Activated naive CD4-positive, alpha-beta T cell treated with anti-CD3 and anti-CD28 coated beads, Interleukin-2, amount 50 U/mL, for 72 hours (primary cell): ENCODE data around the gene CEMIP. TPM values are rescaled to one million over a fixed set of nuclear protein-coding genes. Genes with fewer than 3 reads are reported as not detected.
A peak's percentile ranks its signal among the peaks of the same experiment; 100 is the strongest.

Experiments
- ATAC-seq, 2 donors: fragments of 150-1000 bp; cut with Tn5 transposase; 2 replicates each; pipeline ENCODE4 v1.10.0; 2021; ENCODE audit warnings: mild to moderate bottlenecking in 2 of 2, moderate library complexity in 2 of 2
- DNase-seq, 2 donors: peaks; one replicate each; pipeline ENCODE4 v3.0.0; 2021 to 2022; ENCODE audit warnings: low spot score in 2 of 2
- H3K27ac Mint-ChIP-seq, 2 donors: one replicate each; pipeline ENCODE4 v1.8.0; 2022; ENCODE audit warnings: mild to moderate bottlenecking in 2 of 2, mixed read lengths in 2 of 2
- H3K36me3 Mint-ChIP-seq, 2 donors: one replicate each; pipeline ENCODE4 v1.8.0; 2022; ENCODE audit warnings: mixed read lengths in 2 of 2
- H3K9me3 Mint-ChIP-seq, 2 donors: one replicate each; pipeline ENCODE4 v1.8.0; 2022; ENCODE audit warnings: mixed read lengths in 2 of 2
- total RNA-seq, 2 donors: library from RNA; stranded (reverse); gene quantifications; one replicate each; pipeline ENCODE4 v1.2.3, GENCODE V29; 2022

The CEMIP gene
- total RNA-seq, 2 donors from 2014 or later: not detected

- ATAC-seq: no peak
- peaks cover 0 to 10% of the 10 kb centered on the region in 2 donors for H3K36me3 Mint-ChIP-seq
- no peaks in the 10 kb centered on the region for H3K9me3 Mint-ChIP-seq
- no peak for DNase-seq
- H3K27ac Mint-ChIP-seq: peak overlapping the region; percentile 65 to 72
Observed at GRCh38 chr15:80911821-80912220, 132.7 kb downstream of the CEMIP start.

GRCh38 chr15:80912673-80913072 lies 133.5 kb downstream of the CEMIP start:
- ATAC-seq (no peak), DNase-seq (no peak)
- Mint-ChIP-seq H3K27ac (no peak overlapping the region), H3K36me3 (peaks cover 0 to 10% of the 10 kb centered on the region in 2 donors), H3K9me3 (no peaks in the 10 kb centered on the region)

GRCh38 chr15:80913541-80913940 lies 134.4 kb downstream of the CEMIP start:
- peaks cover 0 to 10% of the 10 kb centered on the region in 2 donors for H3K36me3 Mint-ChIP-seq
- no peak overlapping the region for H3K27ac Mint-ChIP-seq
- DNase-seq (no peak), ATAC-seq (no peak)
- H3K9me3 Mint-ChIP-seq: no peaks in the 10 kb centered on the region

- ATAC-seq: no peak
- DNase-seq: no peak
- Mint-ChIP-seq H3K9me3 (no peaks in the 10 kb centered on the region), H3K36me3 (peaks cover 0 to 2% of the 10 kb centered on the region in 2 donors), H3K27ac (no peak overlapping the region)
Observed at GRCh38 chr15:80915472-80915871, 136.3 kb downstream of the CEMIP start.

- no peak for ATAC-seq
Observed at GRCh38 chr15:80916056-80916455, 136.9 kb downstream of the CEMIP start.

GRCh38 chr15:80918196-80918783 lies 139.1 kb downstream of the CEMIP start:
- ATAC-seq (no peak), DNase-seq (no peak)
- Mint-ChIP-seq H3K27ac (peak overlapping the region in 1 of 2 donors; percentile 47), H3K36me3 (peaks cover 0 to 7% of the 10 kb centered on the region in 2 donors), H3K9me3 (no peaks in the 10 kb centered on the region)

More at GRCh38 chr15:80916056-80916455, 136.9 kb downstream of the CEMIP start:
- DNase-seq: no peak
- no peaks in the 10 kb centered on the region for H3K9me3 Mint-ChIP-seq
- H3K27ac Mint-ChIP-seq: no peak overlapping the region
- H3K36me3 Mint-ChIP-seq: no peaks in the 10 kb centered on the region

GRCh38 chr15:80920271-80920699 lies 141.1 kb downstream of the CEMIP start:
- peak; percentile 83 to 90 for ATAC-seq
- Mint-ChIP-seq H3K9me3 (no peaks in the 10 kb centered on the region), H3K36me3 (peaks cover 0 to 11% of the 10 kb centered on the region in 2 donors), H3K27ac (no peak overlapping the region)
- DNase-seq: peak in 1 of 2 donors; percentile 41

GRCh38 chr15:80921736-80922410 lies 142.7 kb downstream of the CEMIP start:
- H3K27ac Mint-ChIP-seq: no peak overlapping the region
- DNase-seq: no peak
- peaks cover 0 to 11% of the 10 kb centered on the region in 2 donors for H3K36me3 Mint-ChIP-seq
- ATAC-seq: no peak
- H3K9me3 Mint-ChIP-seq: no peaks in the 10 kb centered on the region

- ATAC-seq: peak; percentile 37 to 46
Observed at GRCh38 chr15:80923668-80924067, 144.5 kb downstream of the CEMIP start.

GRCh38 chr15:80924278-80924677 lies 145.1 kb downstream of the CEMIP start:
- ATAC-seq (no peak), DNase-seq (no peak)
- Mint-ChIP-seq H3K9me3 (no peaks in the 10 kb centered on the region), H3K36me3 (peaks cover 0 to 11% of the 10 kb centered on the region in 2 donors), H3K27ac (peak overlapping the region in 1 of 2 donors; percentile 66)

More at GRCh38 chr15:80923668-80924067, 144.5 kb downstream of the CEMIP start:
- H3K27ac Mint-ChIP-seq: peak overlapping the region in 1 of 2 donors; percentile 21
- H3K36me3 Mint-ChIP-seq: peaks cover 0 to 11% of the 10 kb centered on the region in 2 donors
- no peaks in the 10 kb centered on the region for H3K9me3 Mint-ChIP-seq
- no peak for DNase-seq

- ATAC-seq: no peak
- Mint-ChIP-seq H3K36me3 (peaks cover 0 to 11% of the 10 kb centered on the region in 2 donors), H3K9me3 (no peaks in the 10 kb centered on the region), H3K27ac (no peak overlapping the region)
- DNase-seq: no peak
Observed at GRCh38 chr15:80925597-80926059, 146.5 kb downstream of the CEMIP start.

- peaks cover 0 to 11% of the 10 kb centered on the region in 2 donors for H3K36me3 Mint-ChIP-seq
- no peak for ATAC-seq
- no peak for DNase-seq
- no peaks in the 10 kb centered on the region for H3K9me3 Mint-ChIP-seq
- no peak overlapping the region for H3K27ac Mint-ChIP-seq
Observed at GRCh38 chr15:80926126-80926525, 147.0 kb downstream of the CEMIP start.

GRCh38 chr15:80929225-80929624 lies 150.1 kb downstream of the CEMIP start:
- Mint-ChIP-seq H3K27ac (no peak overlapping the region), H3K9me3 (no peaks in the 10 kb centered on the region), H3K36me3 (peaks cover 0 to 5% of the 10 kb centered on the region in 2 donors)
- ATAC-seq: no peak
- DNase-seq: no peak

- ATAC-seq (no peak), DNase-seq (no peak)
- Mint-ChIP-seq H3K9me3 (no peaks in the 10 kb centered on the region), H3K36me3 (peaks cover 0 to under 1% of the 10 kb centered on the region in 2 donors), H3K27ac (peak overlapping the region in 1 of 2 donors; percentile 24)
Observed at GRCh38 chr15:80929689-80930088, 150.5 kb downstream of the CEMIP start.

GRCh38 chr15:80931191-80931590 lies 152.0 kb downstream of the CEMIP start:
- no peak for DNase-seq
- no peaks in the 10 kb centered on the region for H3K9me3 Mint-ChIP-seq
- ATAC-seq: no peak
- peaks cover 0 to under 1% of the 10 kb centered on the region in 2 donors for H3K36me3 Mint-ChIP-seq
- H3K27ac Mint-ChIP-seq: no peak overlapping the region

GRCh38 chr15:80931721-80932512 lies 152.7 kb downstream of the CEMIP start:
- Mint-ChIP-seq H3K27ac (no peak overlapping the region), H3K36me3 (peaks cover 0 to 6% of the 10 kb centered on the region in 2 donors), H3K9me3 (no peaks in the 10 kb centered on the region)
- ATAC-seq (no peak), DNase-seq (no peak)

GRCh38 chr15:80932513-80932815 lies 153.3 kb downstream of the CEMIP start:
- no peaks in the 10 kb centered on the region for H3K9me3 Mint-ChIP-seq
- no peak overlapping the region for H3K27ac Mint-ChIP-seq
- ATAC-seq (no peak), DNase-seq (no peak)
- peaks cover under 1 to 6% of the 10 kb centered on the region in 2 donors for H3K36me3 Mint-ChIP-seq
